CD4-positive, alpha-beta T cell treated with Interleukin-10 for 1 hour (primary cell): ENCODE results near the gene AFF3.
"Not testable (repeated sequence)": the region's sequence is repeated elsewhere in the genome, so short reads cannot be mapped to it uniquely, and the experiment has no call there.

ENCODE experiments used
- DNase-seq: peaks from one replicate; pipeline ENCODE4 v3.0.0-alpha.2; 2020

AFF3 gene

GRCh38 chr2:100106460-100106859 is 35.9 kb downstream of the AFF3 start:
- no peak for DNase-seq

DNA sequence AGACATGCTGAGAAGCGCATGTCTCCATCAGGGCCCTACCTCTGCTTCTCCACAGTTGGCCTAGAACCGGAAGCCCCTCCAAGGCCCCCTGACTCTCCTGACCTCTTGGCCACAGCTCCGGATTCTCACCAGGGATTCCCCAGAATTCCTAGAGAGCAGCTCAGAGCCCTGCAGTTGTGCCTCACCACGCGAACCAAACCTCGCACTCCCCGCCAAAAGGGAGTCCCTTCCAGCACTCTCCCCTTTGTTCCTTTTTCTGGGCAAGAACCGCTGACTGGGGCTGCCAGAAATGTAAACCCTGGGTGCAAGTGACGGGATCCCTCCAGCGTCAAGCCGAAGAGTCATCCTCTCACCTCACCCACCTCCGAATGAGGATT is 36.7 kb downstream of the AFF3 start:
- no peak for DNase-seq

- DNase-seq, result peak; percentile 11
Observed at GRCh38 chr2:100104718-100105677, 37.4 kb downstream of the AFF3 start.

DNA sequence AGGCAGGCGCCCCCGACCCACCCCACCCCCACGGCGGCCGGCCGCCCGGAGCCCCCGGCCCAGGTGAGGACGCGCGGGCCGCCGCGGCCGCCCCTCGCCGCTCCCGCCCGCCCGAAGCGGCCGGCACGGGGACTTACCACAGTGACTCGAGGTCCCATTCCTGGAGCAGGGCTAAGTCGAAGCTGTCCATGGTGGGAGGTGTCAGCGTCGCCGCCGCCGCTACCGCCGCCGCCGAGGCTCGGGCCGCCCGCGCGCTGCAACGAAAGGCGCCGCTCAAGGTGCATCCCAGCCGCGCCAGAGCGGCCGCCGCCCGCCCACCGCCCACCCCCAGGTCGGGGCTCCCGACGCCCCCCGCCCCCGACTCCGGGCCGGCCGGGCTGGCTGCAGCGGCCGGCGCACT is 38.1 kb downstream of the AFF3 start:
- DNase-seq, result not testable (repeated sequence)

- DNase-seq, result not testable (repeated sequence)
Observed at GRCh38 chr2:100103527-100104252, 38.7 kb downstream of the AFF3 start.

DNA sequence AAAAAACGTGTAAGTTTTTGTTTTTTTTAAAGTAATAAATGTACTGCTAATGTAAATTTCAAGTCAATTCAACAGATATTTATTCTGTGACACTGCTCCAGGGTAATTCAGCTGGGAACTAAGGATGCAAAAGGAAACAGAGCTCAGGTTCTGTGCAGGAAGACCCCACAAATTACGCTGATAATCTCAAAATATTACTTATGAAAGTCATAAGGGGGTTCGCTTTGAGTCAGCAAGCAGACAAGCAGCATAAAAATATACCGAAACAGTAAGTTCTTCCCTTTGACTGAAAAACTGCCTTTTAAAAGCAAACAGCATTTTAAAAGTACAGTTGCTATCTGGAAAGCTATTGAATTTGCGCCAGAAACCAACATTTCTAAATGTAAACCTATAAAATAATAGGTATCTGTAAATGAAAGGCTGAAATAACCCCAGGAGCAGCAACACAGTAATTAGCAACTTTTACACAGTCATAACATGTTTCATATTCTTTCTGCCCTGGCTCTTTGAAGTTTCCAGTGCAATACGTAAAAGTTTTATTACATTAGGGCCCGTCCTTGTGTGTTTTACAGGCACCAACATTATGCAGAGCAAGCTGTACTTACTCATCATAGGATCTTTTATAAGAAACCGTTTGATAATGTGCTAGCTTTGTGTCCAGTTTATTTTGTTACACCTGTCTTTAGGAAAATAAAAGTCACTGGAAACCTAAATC is 39.8 kb downstream of the AFF3 start:
- not testable (repeated sequence) for DNase-seq

GRCh38 chr2:100098855-100099254 is 43.5 kb downstream of the AFF3 start:
- DNase-seq, result not testable (repeated sequence)

GRCh38 chr2:100097611-100098294 is 44.6 kb downstream of the AFF3 start:
- DNase-seq, result not testable (repeated sequence)

GRCh38 chr2:100095845-100096244 is 46.5 kb downstream of the AFF3 start:
- DNase-seq, result not testable (repeated sequence)

DNA sequence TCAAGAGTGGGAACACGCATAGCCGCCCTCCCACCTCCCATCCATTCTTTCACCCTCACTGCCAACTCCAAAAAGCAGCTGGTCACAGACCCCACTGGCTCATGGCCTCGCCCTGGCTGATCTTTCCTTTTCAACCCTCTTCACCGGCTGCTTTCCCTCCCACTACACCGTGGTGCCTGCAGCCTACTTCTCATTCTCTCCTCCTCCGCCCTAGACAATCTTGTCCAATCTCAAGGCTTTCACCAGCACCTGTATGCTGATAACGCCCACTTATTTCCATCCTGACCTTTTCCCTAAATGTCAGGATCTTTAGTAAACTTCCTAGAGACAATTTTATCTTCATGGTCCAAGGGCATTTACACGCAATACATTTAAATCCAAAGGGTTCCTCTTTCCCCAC is 50.6 kb downstream of the AFF3 start:
- DNase-seq, result not testable (repeated sequence)

DNA sequence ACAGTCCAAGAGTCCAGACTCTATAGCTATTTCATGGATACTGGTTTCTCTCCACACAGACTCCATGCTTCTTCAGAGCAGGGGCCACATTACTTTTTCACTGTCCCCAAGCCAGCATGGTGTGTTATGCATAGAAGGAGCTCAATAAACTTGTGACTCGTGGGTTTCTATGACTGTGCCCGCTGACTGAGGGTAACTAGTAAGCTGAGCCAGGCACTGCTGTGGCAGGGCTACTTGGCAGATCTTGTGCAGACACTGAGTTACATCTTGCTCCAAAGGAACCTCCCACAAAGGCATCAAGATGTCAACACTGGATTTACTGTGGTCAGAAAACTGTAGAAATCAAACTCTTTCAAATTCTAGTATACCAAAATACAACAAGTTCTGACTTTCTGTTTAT is 56.6 kb downstream of the AFF3 start:
- DNase-seq, result not testable (repeated sequence)

DNA sequence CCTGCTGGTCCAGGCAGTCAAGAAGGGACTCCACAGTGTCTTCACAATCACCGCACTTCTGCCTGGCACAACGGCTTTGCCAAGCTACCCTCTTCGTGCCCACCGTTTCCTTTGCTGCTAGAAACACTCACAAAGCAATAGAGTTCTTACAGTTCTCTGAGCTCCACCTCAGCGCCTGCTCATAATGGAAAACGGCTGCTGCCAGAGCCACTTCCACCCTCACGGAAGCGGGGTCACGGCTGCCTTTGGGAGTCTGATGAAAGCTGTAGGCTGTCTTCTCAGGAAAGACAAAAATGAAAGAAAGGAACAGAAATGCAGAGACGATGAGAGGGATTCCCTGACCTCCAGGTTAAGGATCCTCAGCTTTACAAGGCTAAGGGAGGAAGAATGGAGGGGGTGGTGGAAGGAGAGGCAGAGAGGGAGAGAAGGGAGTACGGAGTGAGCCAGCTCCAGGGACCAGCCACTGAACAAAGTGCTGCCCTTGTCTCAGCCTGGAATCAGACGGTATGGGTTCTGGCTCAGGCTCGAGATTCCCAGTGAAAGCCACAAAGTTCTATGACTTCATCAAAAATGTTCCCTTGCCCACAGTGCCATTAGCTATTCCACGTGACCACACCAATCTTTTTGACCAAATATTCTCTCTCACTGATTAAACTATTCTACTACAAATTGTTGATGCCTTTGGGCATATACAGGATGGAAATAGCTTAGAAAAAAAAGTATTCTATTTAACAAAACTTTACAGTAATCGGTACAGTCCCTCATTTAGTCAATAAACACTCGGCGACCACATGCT is 58.8 kb downstream of the AFF3 start:
- DNase-seq, result not testable (repeated sequence)

DNA sequence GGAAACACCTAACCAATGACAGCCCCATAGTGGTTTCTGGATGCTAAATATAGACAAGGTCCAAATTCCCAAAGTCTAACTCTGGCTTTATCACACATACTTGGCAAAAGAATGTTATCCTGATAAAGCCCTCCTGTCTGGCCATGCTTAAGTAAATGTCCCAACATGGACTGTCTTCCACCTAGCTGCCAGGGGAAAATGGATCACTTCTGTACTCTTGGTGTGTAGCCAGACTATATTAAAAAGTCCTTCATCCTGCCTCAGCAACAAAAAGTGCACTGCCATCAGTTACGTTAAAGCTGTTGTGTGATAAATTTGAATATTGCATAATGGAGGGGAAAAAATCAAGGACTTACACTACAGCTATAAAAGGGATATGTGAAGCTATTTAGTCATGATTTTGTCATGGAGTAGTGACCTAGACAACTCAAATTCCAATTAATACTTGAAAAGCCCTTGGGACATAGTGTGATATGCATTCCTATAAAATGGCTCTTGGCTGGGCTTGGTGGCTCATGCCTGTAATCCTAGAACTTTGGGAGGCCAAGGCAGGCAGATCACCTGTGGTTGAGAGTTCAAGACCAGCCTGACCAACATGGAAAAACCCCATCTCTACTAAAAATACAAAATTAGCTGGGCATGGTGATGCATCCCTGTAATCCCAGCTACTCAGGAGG is 60.0 kb downstream of the AFF3 start:
- not testable (repeated sequence) for DNase-seq

DNA sequence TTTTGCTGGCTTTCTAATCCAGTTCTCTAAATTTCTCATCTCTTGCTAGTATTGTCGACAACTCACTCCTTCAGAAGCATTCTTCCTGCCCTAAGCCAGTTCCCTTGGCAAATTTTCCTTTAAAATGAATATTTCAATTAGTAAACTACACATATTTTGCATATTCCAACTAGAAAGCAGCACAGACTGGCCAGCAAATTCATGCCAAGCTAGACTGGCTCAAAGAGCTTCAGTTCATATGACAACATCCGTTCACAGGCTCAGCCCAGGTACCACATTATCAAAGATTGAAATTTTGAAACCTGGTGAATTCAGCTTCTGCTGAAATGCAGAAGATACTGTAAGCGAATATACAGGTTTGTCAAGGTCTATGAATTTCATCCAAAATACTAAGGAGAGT is 64.5 kb downstream of the AFF3 start:
- DNase-seq, result no peak

GRCh38 chr2:100077456-100077855 is 64.9 kb downstream of the AFF3 start:
- DNase-seq, result no peak

DNA sequence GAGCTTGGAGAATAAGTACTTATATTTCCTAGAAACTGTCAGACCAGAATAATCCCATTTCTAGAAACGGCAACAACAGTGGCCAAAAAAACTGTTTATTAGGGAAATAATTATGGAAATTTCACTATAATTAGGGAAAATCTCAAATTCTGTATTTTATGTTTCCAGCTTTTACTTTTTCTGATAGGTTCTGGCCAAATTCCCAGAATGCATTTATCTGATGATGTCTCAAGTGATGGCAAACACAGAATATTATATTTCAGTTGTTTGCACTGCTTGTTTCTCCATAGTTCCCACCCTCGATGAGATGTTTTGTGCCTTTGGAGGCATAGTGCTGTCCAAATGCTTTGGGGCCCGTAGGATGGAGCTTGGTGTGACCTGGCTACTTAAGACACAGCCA is 66.9 kb downstream of the AFF3 start:
- DNase-seq, result no peak

- DNase-seq, result no peak
Observed at GRCh38 chr2:100073110-100073509, 69.3 kb downstream of the AFF3 start.

DNA sequence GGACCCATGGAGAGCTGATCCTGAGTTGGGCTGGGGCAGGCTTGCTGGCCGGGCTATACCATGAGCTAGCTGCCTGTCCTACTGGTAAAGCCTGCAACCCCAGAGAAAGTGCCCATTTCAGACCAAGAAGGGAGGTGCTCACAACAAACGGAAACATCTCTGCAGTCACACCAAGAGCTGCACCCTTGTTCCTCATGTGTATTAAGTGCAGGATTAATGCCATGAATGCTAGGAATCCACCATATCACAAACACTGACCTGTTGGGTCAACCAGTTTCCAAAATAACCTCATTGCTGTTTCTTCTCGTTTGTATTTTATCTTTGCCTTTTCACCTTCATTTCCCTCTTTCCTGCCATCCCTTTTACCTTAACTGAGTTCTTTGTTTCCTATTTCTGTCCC is 69.9 kb downstream of the AFF3 start:
- no peak for DNase-seq

DNA sequence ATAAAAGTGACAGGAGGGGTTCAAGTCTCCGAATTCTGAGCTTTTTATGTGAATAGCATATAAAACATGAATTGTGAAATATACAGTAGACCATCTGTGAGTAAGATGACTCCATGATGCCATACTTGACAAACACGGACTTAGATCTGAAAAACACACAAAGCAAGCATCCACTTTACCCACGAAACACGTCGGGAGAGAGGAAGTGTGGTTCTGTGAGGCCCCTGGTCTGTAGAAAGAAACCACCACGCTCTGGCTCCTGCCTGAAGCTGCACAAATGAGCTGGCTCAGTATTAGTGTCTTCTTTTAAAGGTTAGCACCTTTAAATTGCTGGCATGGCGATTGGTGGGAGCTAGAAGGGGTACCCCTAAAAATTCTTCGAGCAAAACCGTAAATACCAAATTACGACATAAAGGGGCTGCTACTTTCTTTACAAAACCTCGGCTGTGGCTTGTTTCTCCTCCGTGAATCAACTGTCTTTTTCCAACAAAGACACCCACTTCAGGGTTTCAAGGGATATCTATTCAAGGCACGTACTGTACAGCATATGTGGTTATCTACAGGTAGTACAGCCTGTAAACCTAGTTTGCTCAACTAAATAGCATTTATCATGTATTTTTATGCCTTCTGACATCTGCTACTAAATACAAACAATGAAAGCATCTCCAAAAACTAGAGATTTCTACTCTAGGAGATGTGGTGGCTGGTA is 70.9 kb downstream of the AFF3 start:
- no peak for DNase-seq

- DNase-seq, result no peak
Observed at GRCh38 chr2:100070078-100070477, 72.3 kb downstream of the AFF3 start.

GRCh38 chr2:100068395-100068794 is 74.0 kb downstream of the AFF3 start:
- no peak for DNase-seq
